ENCODE results near the gene MDH1.
"Not testable (repeated sequence)": the region's sequence is repeated elsewhere in the genome, so short reads cannot be mapped to it uniquely, and the experiment has no call there.

MDH1 gene

GRCh38 chr2:63617366-63617765 lies 28.6 kb downstream of the MDH1 start:
- no peak for TF ChIP-seq CTCF (IDR thresholded peaks at IDR 0.05; ENCODE audit: insufficient read depth, missing control alignments)
- no peak for DNase-seq (ENCODE audit: insufficient read length, low spot score)
- FAIRE-seq = no peak

- no peak for FAIRE-seq
- no peak for DNase-seq (ENCODE audit: insufficient read length, low spot score)
- no peak for TF ChIP-seq CTCF (IDR thresholded peaks at IDR 0.05; ENCODE audit: insufficient read depth, missing control alignments)
Measured at GRCh38 chr2:63619328-63619727, 30.6 kb downstream of the MDH1 start.

- no peak for DNase-seq (ENCODE audit: insufficient read length, low spot score)
- no peak for TF ChIP-seq CTCF (IDR thresholded peaks at IDR 0.05; ENCODE audit: insufficient read depth, missing control alignments)
- FAIRE-seq = no peak
Measured at GRCh38 chr2:63622751-63623150, 34.0 kb downstream of the MDH1 start.

GRCh38 chr2:63623763-63624162 lies 35.0 kb downstream of the MDH1 start:
- FAIRE-seq; DNase-seq (ENCODE audit: insufficient read length, low spot score): not testable (repeated sequence)

- TF ChIP-seq CTCF (IDR thresholded peaks at IDR 0.05; ENCODE audit: insufficient read depth, missing control alignments) = no peak
- FAIRE-seq (no peak), DNase-seq (ENCODE audit: insufficient read length, low spot score) (no peak)
Measured at GRCh38 chr2:63627866-63628265, 39.1 kb downstream of the MDH1 start.

GRCh38 chr2:63628403-63628942 lies 39.7 kb downstream of the MDH1 start:
- FAIRE-seq = no peak
- DNase-seq (ENCODE audit: insufficient read length, low spot score) = no peak
- TF ChIP-seq CTCF (IDR thresholded peaks at IDR 0.05; ENCODE audit: insufficient read depth, missing control alignments) = no peak

GRCh38 chr2:63631501-63631900 lies 42.7 kb downstream of the MDH1 start:
- TF ChIP-seq CTCF (IDR thresholded peaks at IDR 0.05; ENCODE audit: insufficient read depth, missing control alignments) = no peak
- no peak for DNase-seq (ENCODE audit: insufficient read length, low spot score)
- no peak for FAIRE-seq

- FAIRE-seq = no peak
- DNase-seq (ENCODE audit: insufficient read length, low spot score) = no peak
- no peak for TF ChIP-seq CTCF (IDR thresholded peaks at IDR 0.05; ENCODE audit: insufficient read depth, missing control alignments)
Measured at GRCh38 chr2:63632382-63632781, 43.6 kb downstream of the MDH1 start.

All from D721Med (cell line).